Cardiac septum (tissue), 1 donor: ENCODE measurements around the gene KCNK5. TPM values are rescaled to one million over a fixed set of nuclear protein-coding genes. Genes with fewer than 3 reads are reported as not detected.
A peak's percentile ranks its signal among the peaks of the same experiment; 100 is the strongest.

Source experiments
- DNase-seq: peaks from one replicate; pipeline ENCODE4 v3.0.0-alpha.2; 2020; ENCODE audit warnings: low spot score
- intact Hi-C: fragments of 100-400 bp; cut with DNase I; formaldehyde crosslinking; loops from one replicate; pipeline ENCODE4 v1.14.0; 2022
- long read RNA-seq: library from polyadenylated mRNA; unstranded; transcript quantifications from one replicate; pipeline ENCODE4 v2.0.0, GENCODE V29; 2021
- total RNA-seq: library from RNA; stranded (reverse); fragmentation: NEBNext Ultra II Directional; extraction: Animal tissue kit (Norgen Biotek cat#: 25700); gene quantifications from one replicate; pipeline ENCODE4 v1.2.1, GENCODE V29; 2021
- donor health status: DM: no; HTN: no; CAD: no.

The KCNK5 gene
- total RNA-seq, result 0.19 TPM
- long read RNA-seq, result 0 reads

GRCh38 chr6:39228992-39229767 lies at the start of gene KCNK5:
KCNK5 (minus strand) TSS chr6:39229475; CDS start chr6:39229111, 364 bp downstream.
- intact Hi-C loops, result no loop called here
- peak; percentile 91 for DNase-seq

GRCh38 chr6:39276379-39276995 lies 47.2 kb upstream of the KCNK5 start:
- intact Hi-C loops, result no loop called here

GRCh38 chr6:39274903-39275302 lies 45.6 kb upstream of the KCNK5 start:
- intact Hi-C loops, result no loop called here

More at GRCh38 chr6:39276379-39276995, 47.2 kb upstream of the KCNK5 start:
- no peak for DNase-seq

GRCh38 chr6:39274471-39274870 lies 45.2 kb upstream of the KCNK5 start:
- no peak for DNase-seq
- intact Hi-C loops, result no loop called here

More at GRCh38 chr6:39274903-39275302, 45.6 kb upstream of the KCNK5 start:
- DNase-seq, result no peak

GRCh38 chr6:39273406-39273821 lies 44.1 kb upstream of the KCNK5 start:
- DNase-seq, result no peak
- intact Hi-C loops, result no loop called here

GRCh38 chr6:39269961-39270360 lies 40.7 kb upstream of the KCNK5 start:
- intact Hi-C loops, result no loop called here
- no peak for DNase-seq

- DNase-seq, result no peak
- intact Hi-C loops, result no loop called here
These were observed 39.4 kb upstream of the KCNK5 start for GRCh38 chr6:39268721-39269120.

DNA sequence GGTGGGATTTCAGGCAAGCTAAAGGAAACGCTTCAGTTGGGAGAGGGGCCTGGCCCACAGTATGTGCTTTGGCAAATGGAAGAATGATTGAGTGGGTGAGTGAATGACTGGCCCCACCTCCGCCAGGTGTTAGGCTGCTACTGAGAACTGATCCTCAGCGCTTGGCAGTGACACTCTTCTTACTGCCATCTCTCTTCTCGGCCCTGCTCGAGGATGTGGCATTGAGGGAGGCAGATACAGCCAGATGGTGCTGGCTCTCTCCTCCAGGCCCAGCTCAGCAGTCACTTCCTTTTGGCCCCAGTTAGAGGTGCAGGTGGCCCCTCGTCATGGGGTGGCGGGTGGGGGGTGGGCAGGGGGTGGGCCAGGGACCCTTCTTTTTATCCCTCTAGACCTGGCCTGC lies 38.9 kb upstream of the KCNK5 start:
- intact Hi-C loops, result no loop called here
- no peak for DNase-seq

DNA sequence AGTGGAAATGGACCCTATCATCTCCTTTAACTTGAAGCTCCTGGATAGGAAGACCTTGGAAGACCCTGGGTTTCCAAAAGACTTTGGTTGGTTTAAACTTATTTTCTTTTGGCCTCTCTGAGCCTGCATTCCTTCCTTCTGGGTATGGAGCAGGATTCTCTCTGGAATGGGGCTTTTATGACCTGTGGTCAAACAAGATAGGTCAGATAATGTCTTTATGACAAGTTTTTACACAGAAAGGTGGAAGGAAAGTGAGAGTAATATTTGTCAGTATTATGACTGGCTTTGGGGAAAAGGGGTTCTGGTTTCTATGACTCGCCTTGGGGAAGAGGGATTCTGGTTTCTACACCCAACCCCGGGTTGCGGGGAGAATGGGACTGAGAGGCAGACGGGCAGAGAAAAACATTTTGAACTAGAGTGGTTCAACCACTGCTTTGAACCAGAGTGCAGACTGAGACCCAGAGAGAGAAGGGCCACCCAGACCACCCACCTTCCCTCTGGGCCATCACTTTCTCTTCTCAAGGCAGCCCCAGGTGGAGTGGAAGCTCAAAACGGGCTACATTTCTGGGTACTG lies 37.6 kb upstream of the KCNK5 start:
- intact Hi-C loops, result no loop called here

DNA sequence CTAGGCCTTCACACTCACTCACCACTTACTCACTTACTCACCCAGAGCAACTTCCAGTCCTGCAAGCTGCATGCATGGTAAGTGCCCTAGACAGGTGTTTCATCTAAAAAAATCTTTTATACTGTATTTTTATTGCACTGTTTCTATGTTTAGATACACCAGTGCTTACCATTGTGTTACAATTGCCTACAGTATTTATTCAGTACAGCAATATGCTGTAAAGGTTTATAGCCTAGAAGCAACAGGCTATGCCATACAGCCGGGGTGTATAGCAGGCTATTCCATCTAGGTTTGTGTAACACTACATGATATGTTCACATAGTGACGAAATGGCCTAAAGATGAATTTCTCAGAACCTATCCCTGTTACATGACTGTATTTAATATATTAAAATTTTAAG lies 37.1 kb upstream of the KCNK5 start:
- intact Hi-C loops, result no loop called here
- no peak for DNase-seq

More for the DNA sequence above, 37.6 kb upstream of the KCNK5 start:
- DNase-seq, result no peak

GRCh38 chr6:39263303-39264037 lies 34.2 kb upstream of the KCNK5 start:
- DNase-seq, result no peak
- intact Hi-C loops, result no loop called here

- DNase-seq, result no peak
- intact Hi-C loops, result no loop called here
These were observed 32.5 kb upstream of the KCNK5 start for GRCh38 chr6:39261751-39262150.

GRCh38 chr6:39260953-39261352 lies 31.7 kb upstream of the KCNK5 start:
- intact Hi-C loops, result no loop called here
- no peak for DNase-seq

- no peak for DNase-seq
- intact Hi-C loops, result no loop called here
These were observed 31.2 kb upstream of the KCNK5 start for GRCh38 chr6:39260456-39260855.

DNA sequence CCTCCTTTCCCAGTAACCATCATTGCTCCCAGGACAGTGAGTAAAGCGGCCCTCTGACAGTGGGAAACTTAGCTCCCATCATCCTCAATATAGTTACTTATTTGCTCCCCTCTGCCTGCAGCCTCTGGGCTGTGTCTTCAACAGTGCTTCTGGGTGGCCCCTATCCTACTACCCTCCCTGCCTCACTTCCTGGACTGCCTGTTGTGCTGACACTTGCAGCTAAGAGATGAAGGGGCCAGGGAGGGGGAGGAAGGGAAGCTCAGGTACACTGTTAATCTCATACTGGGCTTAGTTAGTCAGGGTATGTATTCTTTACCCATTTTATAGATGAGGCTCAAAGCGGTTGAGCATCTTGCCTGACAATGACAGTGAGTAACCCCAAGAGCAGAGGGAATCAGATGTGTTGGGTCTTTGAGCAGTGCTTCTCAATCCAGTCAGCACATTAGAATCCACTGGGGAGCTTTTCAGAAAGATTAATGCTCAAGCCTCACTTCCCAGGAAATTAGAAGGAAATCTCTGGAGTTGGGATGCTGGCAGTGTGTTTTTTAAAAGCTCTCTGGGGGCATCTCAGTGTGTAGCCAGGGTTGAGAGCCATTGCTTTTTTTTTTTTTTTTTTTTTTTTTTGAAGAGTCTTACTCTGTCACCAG lies 27.1 kb upstream of the KCNK5 start:
- DNase-seq, result no peak
- intact Hi-C loops, result no loop called here

GRCh38 chr6:39254999-39255535 lies 25.8 kb upstream of the KCNK5 start:
- intact Hi-C loops, result no loop called here
- DNase-seq, result no peak

DNA sequence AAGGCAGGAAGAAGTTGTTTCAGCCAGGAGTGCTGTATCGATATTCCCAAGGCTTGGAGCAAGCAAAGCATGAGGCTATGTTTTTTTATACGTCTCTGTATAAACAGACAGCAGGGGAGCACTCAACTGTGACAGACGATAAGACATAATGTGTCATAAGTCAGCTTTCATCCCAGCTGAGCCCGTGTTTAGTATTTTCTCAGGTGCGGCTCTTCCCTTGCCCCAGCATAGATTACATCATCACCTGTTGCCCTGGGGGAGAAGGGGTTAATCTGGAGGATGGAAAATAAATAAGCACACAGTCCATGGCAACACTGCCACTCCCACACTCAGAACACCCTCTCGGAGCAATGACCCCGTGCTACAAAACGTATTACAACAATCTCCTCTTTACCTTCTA lies 22.1 kb upstream of the KCNK5 start:
- intact Hi-C loops, result no loop called here
- DNase-seq, result no peak

- DNase-seq, result no peak
- intact Hi-C loops, result no loop called here
These were observed 21.2 kb upstream of the KCNK5 start for GRCh38 chr6:39250507-39250906.

DNA sequence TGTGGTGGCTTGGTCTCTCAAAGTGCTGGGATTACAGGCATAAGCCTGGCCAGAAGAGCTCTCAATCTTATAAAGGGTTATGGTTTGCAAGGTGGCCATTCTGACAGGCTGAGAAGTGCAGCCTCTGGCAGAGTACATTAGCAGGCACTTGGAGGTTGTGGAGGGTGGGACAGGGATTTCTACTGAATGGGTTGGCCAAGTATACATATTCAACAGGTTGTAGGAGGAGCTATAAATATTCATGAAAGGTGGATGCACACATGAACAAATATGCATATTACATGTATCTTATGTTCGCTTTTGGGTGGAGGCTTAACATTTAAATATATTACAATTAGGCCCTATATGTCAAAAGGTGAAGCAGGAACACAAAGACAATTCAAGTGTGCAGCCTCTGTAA lies 20.0 kb upstream of the KCNK5 start:
- DNase-seq, result no peak
- intact Hi-C loops, result no loop called here
